ENCODE measurements around the gene EPB42.

The EPB42 gene

GRCh38 chr15:43250785-43251184 lies 30.0 kb upstream of the EPB42 start:
- no peak for DNase-seq (ENCODE audit: extremely low read depth, low read depth)
- TF ChIP-seq CTCF (IDR thresholded peaks at IDR 0.05; ENCODE audit: low read depth, low read length) = no peak

GRCh38 chr15:43249699-43250203 lies 28.9 kb upstream of the EPB42 start:
- peak; percentile 24 for DNase-seq (ENCODE audit: extremely low read depth, low read depth)
- TF ChIP-seq CTCF (IDR thresholded peaks at IDR 0.05; ENCODE audit: low read depth, low read length) = no peak

GRCh38 chr15:43249236-43249635 lies 28.4 kb upstream of the EPB42 start:
- no peak for DNase-seq (ENCODE audit: extremely low read depth, low read depth)
- TF ChIP-seq CTCF (IDR thresholded peaks at IDR 0.05; ENCODE audit: low read depth, low read length) = no peak

- TF ChIP-seq CTCF (IDR thresholded peaks at IDR 0.05; ENCODE audit: low read depth, low read length) = no peak
- no peak for DNase-seq (ENCODE audit: extremely low read depth, low read depth)
Measured at GRCh38 chr15:43246261-43246774, 25.5 kb upstream of the EPB42 start.

- TF ChIP-seq CTCF (IDR thresholded peaks at IDR 0.05; ENCODE audit: low read depth, low read length) = no peak
- no peak for DNase-seq (ENCODE audit: extremely low read depth, low read depth)
Measured at GRCh38 chr15:43244092-43244491, 23.3 kb upstream of the EPB42 start.

GRCh38 chr15:43243020-43243645 lies 22.3 kb upstream of the EPB42 start:
- TF ChIP-seq CTCF (IDR thresholded peaks at IDR 0.05; ENCODE audit: low read depth, low read length) = no peak
- no peak for DNase-seq (ENCODE audit: extremely low read depth, low read depth)

- no peak for DNase-seq (ENCODE audit: extremely low read depth, low read depth)
- TF ChIP-seq CTCF (IDR thresholded peaks at IDR 0.05; ENCODE audit: low read depth, low read length) = no peak
Measured at GRCh38 chr15:43242616-43243015, 21.8 kb upstream of the EPB42 start.

Data from AG09319 (cell line).